NOMO-1 treated with dmso at 0.1 percent for 144 hours (cell line): ENCODE measurements around the gene RAI14.
"Not testable (repeated sequence)": the region's sequence is repeated elsewhere in the genome, so short reads cannot be mapped to it uniquely, and the experiment has no call there.

Experiments used
- DNase-seq: peaks from one replicate; lab custom pipeline; 2025; ENCODE audit not compliant: unreplicated experiment; lab: John Stamatoyannopoulos, UW

The RAI14 gene

DNA sequence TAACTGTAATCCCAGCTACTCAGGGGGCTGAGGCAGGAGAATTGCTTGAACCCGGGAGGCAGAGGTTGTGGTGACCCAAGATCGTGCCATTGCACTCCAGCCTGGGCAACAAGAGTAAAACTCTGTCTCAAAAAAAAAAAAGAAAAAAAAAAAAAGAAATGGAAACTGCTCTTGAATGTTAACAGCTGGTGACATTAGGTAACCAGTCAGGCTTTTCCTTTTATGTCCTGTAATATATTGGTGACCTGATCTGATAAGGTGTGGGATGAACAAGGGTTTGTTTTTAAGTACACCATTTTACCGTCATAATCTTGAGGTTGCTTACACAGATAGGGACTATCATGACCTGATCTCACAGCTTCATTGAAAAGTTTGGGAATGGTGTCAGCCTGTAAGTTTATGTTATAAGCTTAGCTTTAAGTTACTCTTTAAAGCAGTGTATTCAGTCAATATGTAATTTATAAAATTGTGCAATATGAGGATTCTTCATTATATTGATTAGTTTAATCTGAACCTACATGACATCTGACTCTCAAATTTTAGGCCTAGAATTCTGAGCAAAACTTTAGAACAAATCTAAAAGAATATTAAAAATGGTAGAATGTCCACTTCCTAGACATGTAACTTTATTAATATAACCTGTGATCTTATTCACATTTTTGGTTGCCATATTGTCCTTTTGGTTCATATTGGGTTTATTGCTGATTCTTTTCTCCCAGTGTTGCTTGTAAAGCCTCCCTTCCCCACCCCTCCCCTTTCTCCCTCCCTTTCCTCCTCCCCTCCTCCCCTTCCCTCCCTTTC lies 41.4 kb downstream of the RAI14 start:
- no peak for DNase-seq

DNA sequence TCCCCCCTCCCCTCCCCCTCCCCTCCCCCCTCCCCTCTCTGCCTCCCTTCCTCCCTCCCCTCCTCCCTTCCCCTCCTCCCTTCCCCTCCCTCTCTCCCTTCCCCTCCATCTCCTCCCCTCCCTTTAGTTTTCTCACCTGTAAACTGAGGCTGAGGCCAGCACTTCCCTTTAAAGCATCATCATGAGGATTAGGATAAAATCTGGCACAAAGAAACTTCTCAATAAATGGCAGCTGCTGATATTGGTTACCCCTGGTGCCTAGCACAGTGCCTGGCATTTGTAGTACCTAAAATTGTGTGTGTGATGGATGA lies 41.9 kb downstream of the RAI14 start:
- DNase-seq: no peak

DNA sequence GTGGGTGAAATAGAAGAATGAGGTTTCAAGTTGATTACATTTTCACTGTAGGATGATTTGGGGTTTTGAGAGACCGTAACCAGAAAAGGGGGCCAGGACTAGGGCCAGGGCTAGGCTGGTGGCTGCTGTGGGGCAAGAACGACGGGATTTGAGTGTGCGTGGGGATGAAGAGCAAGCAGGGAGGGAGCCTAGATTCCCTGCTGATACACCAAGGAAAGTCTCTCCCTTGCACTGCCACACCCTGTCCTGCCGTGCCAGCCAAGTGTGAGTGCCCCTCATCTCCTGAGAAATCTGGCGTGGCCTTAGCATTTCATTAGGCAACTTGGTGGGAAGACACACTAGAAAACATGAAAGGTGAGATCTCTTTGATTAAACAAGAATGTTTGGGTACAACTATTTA lies 42.6 kb downstream of the RAI14 start:
- no peak for DNase-seq

DNA sequence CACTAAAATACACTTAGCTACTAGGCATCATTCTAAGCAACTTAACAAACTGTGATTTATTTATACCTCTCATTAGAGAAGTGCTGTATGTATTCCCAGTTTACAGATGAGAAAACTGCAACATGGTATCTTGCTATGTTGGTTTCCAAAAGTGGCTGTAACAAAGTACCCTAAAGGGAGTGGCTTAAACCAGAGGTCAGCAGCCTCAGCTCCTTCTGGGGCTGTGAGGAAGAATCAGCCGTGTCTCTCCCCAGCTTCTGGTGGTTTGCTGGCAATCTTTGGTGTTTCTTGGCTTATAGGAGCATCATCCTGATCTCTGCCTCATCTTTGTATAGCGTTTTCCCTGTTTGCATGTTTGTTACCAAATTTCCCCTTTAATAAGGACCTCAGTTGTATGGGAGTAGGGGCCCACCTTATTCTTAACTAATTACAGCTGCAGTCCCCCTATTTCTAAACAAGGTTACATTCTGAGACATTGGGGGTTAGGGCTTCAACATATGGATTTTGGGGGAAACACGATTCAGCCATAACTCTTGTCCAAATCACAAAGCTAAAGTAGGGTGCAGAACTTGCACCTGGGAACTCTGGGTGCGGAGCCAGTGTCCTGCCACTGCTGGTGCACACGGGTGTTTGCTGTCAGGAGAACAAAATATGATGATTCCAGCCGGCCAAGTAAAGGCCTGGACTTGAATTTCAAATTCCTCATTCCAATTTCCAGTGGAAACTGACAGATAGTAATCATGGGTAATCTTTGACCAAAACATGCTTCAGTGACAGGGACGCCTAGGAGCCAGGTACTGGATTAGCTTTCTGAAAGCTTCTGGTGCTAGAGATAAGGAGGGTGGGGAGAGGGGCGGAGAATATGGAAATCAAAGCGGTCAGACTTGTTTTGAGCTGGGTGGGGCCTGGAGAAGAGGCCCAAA lies 43.3 kb downstream of the RAI14 start:
- no peak for DNase-seq

DNA sequence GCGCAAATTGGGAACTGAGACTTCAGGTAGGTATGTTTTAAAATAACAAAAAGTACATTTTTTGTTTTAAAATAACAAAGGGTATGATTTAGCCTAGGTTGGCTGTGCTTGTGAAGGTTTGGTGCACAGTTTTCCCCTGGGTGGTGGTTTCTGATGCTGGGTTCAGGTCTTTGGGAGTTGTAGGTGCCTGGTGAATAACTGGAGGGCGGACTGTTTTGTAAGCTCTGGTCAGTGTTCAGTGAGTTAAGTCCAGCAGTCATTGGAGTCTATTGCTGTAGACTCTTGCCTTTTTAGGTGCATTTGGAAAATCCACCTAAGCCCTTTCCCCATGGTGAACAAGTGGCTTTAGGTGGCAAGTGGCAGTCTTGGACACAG lies 43.9 kb downstream of the RAI14 start:
- no peak for DNase-seq

DNA sequence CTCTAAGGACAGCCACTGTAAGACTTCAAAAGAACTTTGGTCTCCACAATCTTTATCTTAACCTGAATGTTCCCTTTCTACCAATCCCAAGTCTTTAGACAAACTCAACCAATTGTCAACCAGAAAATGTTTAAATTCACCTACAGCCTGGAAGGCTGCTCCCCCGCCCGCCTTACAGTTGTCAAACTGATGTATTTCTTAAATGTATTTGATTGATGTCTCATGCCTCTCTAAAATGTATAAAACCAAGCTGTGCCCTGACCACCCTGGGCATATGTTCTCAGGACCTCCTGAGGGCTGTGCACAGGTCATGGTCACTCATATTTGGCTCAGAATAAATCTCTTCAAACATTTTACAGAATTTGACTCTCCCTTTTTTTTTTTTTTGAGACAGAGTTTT lies 45.3 kb downstream of the RAI14 start:
- DNase-seq: not testable (repeated sequence)

DNA sequence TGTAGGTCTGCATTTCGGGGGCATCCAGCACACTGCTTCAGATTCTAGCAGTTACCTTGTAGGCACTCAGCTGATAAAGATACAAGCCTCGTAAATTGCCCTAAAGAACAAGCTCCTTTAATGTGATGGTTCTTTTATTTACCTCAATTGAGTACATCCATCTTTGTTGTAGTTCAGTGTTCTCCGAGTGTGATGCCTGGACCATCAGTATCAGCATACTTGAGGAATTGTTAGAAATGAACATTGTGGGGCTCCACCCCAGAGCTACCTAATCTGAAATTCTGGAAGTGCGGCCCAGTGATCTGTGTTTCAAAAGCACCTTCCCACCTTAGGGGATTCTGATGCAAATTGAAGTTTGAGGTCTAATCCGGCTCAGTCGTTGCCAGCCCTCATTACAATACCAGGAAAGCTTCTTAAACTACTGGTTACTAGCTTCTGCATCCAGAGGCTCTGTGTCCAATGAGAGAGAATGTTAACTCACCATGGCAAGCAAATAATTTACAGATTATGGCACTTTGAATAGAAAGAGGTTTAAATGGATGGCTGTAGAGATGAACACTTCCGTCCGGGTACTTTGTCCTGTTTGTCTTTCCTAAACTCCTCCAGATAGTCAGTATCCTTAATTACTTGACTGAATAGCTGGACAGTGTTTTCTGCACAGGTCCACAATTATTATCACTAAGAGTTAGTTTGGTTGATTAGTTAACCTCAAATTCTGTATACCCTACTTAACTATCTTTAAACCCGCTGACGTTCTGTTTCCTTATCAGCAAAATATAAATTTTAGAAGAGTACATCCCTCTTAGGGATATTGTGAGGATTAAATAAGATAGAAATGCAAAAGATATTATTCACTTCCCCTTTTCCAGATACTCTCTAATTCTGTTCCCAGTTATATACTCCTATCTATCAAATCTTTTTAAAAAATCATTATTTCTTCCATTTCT lies 47.9 kb downstream of the RAI14 start:
- no peak for DNase-seq

DNA sequence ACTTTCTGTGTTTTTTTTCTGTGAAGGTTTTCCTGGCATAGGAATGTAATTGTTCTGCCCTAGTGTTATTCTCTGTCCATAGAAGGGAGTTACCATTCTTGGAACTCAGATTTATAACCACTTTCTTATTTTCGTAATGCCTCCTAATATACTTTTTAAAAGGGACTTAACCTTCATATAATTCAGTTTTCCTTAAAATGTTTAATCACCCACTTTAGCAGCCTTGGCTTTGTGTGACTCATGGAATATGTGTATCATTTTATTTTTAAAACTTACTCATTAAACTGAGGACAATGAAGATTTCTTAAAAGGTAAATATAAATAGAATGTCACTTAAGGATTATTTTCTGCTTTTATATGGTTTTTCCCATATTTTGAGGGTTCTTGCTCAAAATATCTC lies 50.0 kb downstream of the RAI14 start:
- no peak for DNase-seq

DNA sequence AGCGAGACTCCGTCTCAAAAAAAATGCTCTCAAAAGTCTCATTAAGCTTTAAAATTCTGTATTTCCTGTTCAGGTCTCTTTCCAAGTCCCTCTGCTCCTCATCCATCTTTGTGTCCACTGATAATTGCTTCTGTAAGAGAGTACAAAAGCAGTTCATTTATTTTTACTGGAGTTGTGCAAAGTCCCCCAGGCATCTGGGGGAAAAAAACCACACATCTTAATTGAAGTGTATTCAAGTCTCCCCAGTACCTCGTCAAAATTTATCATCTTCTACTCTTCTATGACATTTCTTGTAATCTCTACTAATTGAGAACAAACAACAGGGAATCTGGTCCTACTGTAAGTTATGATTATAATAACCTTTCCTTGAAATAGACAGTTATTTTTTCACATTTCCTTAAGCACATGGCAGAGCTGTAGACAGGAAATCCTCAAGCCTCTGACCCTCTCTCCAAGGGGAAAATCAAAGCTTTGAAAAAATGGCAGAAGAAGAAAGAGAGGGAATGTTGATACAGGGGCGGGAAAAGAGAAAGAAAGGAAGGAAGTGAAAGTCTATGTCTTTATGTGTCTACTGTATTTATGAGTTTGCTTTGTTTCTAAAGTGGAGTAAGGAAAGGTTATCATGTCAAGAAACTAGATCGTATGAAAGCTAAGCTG lies 51.5 kb downstream of the RAI14 start:
- no peak for DNase-seq

DNA sequence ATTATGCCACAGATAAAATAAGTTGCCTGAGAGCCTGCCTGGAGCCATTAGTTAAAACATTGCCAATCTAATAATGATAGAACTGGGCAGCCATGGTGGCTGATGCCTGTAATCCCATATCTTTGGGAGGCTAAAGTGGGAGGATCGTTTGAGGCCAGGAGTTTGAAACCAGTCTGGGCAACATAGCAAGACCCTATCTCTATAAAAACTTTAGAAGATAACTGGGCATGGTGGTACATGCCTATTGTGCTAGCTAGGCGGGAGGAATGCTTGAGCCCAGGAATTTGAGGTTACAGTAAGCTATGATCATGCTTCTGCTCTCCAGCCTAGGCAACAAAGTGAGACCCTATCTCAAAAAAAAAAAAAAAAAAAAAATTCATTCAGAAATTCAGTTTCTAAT lies 52.6 kb downstream of the RAI14 start:
- no peak for DNase-seq

DNA sequence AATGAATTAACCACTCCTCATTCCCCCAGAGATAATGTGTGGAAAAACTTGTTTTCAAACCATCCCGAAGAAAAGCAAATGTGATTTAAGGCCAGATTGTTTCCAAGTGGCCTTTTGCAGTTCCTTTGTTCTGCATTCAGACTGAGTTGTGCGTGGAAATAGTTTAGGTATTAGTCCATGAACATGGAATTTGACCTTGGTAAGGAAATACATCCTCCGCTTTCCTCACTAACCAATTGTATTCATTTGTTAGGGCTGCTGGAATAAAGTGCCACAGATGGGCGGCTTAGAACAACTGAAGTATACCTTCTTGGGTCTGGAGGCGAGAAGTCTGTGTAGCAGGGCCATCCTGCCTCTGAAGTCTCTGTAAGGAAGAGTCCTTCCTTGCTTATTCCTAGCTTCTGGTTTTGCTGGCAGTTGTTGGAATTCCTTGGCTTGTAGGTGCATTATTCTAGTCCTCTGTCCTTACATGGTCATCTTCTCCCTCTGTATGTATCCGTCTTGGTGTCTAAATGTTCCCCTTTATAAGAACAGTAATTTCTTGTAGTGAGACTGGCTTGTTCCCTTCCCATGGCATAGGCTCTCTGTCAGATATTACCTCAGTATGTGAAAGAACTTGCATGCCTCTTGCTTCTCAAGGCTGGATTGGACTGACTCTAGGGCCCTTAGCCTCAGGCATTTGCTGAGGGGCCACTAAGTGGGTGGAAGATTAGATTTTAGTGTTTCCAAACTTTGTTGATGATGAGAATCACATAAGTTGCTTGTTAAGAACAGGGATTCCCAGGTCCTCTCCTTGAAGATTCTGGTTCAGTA lies 53.9 kb downstream of the RAI14 start:
- DNase-seq: no peak

DNA sequence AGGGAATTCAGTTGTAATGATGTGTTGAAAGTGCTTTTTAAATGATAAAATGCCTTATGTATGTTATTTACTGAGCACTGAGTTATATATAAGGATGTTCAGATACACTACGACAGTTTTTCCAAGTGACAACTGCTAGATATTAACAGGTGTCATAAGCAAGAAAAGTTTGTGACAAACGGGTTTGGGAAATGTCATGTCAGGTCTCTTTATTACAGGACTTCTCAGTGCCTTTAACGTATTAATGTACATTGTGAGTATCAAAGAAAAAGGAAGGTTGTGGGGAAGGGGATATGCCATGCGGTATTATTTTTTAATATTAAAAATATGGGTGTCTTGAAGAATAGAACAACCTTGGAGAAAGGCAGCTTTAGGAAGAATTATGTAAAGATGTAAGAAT lies 56.4 kb downstream of the RAI14 start:
- DNase-seq: no peak

DNA sequence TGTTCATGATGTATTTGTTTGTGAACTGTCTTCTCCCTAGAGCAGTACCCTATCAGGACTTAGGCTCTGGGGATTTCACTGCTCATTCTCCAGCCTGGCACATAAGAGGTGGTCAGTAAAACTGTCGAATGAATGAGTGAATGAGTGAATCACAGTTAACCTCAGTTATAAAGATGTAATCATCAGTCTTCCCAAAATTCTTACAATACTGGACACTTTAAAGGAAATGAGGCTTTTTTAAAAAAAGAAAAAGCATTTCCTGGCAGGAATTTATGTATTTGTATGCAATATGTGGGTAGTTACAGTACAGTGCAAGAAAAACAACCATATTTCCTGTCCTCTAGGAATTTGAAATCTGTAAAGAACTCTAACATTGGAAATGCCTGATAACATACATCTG lies 59.6 kb downstream of the RAI14 start:
- DNase-seq: no peak

DNA sequence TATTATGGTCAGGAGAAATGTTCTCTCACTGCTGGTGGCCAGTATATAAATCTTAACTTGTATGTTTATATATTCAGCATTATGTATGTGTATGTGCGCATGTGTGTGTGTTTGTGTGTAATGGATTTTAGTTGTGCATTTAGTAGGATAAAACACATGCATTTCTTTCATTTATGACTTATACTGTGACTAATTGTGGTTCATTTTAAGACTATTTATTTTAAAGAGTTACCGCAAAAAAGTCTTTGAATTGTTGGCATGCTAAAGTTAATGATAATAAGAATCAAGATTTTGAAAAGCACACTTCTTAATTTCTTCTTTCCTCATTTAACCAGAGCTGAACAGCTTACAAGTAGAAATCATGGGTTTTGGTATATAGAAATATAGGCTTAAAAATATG lies 60.9 kb downstream of the RAI14 start:
- no peak for DNase-seq

DNA sequence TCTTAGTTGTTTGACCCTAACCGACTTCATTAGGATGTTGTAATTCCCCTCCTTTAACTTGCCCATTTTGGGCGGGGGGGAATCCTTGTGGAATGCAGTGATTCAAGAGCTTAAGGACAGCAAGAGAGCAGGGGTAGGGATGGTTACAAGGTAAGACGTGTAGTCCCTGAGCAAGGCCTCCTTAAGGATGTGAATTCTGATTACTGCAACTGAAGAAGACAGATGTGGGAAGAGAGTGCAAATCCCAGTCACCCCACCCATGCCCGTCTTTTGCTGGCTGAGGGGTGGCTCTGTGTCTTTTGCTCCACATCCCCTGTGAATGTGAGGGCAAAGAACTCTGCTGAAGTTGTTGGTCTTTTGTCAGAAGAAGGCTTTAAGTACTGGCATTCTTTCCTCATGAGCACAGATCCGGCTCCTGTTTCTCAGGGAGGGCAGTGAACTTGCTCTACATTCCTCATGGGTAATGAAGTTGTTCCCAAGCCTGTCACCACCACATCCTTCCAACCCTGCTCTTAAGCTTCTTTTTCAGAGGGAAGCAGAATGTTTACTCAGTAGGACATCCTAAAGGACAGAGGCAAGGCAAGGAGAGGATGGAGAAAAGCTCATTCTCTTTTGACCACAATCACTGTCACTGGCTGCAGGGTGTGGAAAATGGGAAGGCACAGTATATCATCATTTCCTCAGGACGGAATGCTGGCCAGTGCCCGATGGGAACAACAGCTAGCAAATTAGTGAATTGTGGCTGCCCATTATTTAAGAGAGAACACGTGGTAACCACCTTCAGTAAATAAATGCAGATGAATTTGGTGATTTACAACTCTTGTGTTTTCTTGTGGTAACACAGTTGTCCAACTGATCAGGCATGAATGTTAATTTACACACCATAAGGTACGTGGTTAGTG lies 61.5 kb downstream of the RAI14 start:
- DNase-seq: no peak

DNA sequence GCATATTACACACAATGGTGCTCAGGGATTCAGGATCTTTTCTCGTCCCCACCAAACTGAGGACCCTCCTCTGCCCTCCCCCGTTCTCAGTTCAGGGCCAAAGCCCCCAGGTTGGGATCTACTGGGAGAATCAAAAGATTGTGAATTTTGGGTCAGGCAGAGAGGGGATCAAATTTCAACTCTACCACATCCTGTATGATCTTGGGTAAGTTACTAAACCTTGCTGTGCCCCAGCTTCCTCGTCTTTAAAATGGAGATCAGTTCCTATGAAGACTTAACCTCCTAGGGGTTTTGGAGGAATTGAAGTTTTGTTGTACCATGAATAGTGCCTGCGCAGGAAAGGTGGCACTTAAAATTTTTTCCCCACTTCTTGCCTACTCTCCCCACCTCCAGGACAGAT lies 62.4 kb downstream of the RAI14 start:
- no peak for DNase-seq

DNA sequence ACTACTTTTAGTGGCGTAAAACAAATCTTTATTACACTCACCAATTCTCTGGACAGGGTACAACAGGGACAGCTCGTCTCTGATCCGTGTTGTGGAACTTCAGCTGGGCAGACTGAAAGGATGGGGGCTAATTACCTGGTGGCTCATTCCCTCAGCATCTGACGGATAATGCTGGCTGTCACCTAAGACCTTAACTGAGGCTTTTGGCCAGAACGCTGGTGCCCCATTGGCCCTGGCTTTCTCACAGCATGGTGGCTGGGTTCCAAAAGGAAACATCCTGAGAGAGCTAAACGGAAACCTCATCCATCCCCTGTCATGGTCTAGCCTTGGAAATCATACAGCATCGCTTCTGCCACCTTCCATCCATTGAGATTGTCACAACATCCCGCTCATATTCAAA lies 62.9 kb downstream of the RAI14 start:
- no peak for DNase-seq

DNA sequence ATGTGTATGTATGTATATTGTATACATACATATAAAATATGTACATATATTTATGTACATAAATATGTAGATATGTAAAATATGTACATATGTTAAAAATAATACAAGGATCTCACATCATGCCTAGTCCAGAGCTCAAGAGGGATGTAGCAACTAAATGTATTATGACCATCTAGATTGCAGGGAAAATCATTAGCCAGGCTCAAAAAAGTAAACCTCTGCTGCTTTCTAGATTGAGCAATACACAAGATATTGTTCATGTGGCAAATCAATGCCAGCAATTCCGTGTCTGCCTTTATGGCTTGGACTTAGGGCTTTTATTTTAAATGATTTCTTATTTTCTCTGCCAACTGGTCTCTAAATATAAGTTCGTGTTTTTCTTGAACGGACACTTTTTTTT lies 65.2 kb downstream of the RAI14 start:
- DNase-seq: no peak

DNA sequence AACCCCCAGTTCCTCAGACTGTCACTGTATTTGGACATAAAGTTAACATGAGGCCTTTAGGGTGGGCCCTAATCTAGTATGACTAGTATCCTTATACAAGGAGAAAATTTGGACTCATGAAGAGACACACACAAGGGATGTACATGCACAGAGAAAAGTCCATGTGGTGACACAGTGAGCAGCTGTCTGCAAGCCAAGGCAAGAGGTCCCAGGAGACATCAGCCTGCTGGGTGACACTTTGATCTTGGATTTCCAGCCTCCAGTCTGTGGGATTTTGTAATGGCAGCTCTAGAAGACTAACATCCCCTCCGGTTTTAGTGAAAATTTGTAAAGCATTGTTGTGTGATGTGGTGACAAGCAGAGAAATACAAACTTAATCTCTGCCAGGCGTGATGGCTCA lies 66.1 kb downstream of the RAI14 start:
- no peak for DNase-seq
